Lower lobe of right lung (tissue), 2 donors: ENCODE measurements around the gene MFAP2. TPM values are rescaled to one million over a fixed set of nuclear protein-coding genes. Genes with fewer than 3 reads are reported as not detected.
A peak's percentile ranks its signal among the peaks of the same experiment; 100 is the strongest.

ENCODE experiments used
- ATAC-seq, 2 donors: fragments of 200-7000 bp; cut with Tn5 transposase; one replicate each; pipeline ENCODE4 v1.9.1; 2020 to 2022; ENCODE audit warnings: mild to moderate bottlenecking in 2 of 2, moderate library complexity in 2 of 2
- DNase-seq: peaks from one replicate; pipeline ENCODE4 v3.0.0-alpha.2; 2020
- H3K27ac ChIP-seq: fragments of 200-600 bp; one replicate; pipeline ENCODE4 v1.8.0; 2022
- H3K27me3 ChIP-seq: fragments of 200-600 bp; one replicate; pipeline ENCODE4 v1.8.0; 2022; ENCODE audit warnings: low read depth
- H3K36me3 ChIP-seq: fragments of 200-600 bp; one replicate; pipeline ENCODE4 v1.8.0; 2022; ENCODE audit warnings: mild to moderate bottlenecking
- H3K4me1 ChIP-seq: fragments of 200-600 bp; one replicate; pipeline ENCODE4 v1.8.0; 2022
- H3K4me3 ChIP-seq: fragments of 200-600 bp; one replicate; pipeline ENCODE4 v1.8.0; 2022; ENCODE audit warnings: mild to moderate bottlenecking
- H3K9me3 ChIP-seq: fragments of 200-600 bp; one replicate; pipeline ENCODE4 v1.8.0; 2022
- intact Hi-C: fragments of 100-400 bp; cut with DNase I; formaldehyde crosslinking; loops from one replicate; pipeline ENCODE4 v1.11.0; 2022
- total RNA-seq: library from RNA; stranded (reverse); fragmentation: NEBNext Ultra II Directional; extraction: Animal tissue kit (Norgen Biotek cat#: 25700); gene quantifications from one replicate; pipeline ENCODE4 v1.2.1, GENCODE V29; 2021
- TF ChIP-seq, protein P1 (sequence below): fragments of 200-600 bp; IDR thresholded peaks from one replicate; pipeline ENCODE4 v1.8.0; 2022; ENCODE audit warnings: antibody characterized with exemption, mild to moderate bottlenecking
- donor health status: DM: no; HTN: yes; CAD: no; lungs with severe emphysema.

MFAP2 gene
- total RNA-seq, 1 donor from 2014 or later, result 11.9 TPM

DNA sequence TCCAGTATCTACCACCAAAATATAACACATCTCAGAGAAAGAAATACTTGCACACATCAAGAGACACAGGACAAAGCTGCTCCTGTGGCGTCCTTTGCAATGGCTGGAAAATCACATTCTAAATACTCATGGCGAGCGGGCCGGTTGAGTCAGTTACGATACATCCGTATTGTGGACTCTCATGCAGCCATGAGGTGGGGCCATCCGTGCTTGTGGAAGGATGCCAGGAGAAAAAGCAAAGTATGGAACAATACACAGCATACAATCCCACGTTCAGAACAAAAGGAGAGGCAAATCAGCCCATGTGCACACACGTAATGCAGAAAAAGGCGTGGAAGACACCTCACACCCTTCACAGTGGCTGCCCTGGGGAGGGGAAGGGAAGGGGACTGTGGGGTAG lies 18.2 kb upstream of the MFAP2 start:
- intact Hi-C loops, result no loop called here
- ATAC-seq, result no peak
- peaks cover 80% of the 10 kb centered on the region for H3K36me3 ChIP-seq
- no peak for DNase-seq
- H3K27me3 ChIP-seq, result no peaks in the 10 kb centered on the region
- H3K4me1 ChIP-seq, result no peaks in the 10 kb centered on the region
- H3K4me3 ChIP-seq, result no peak overlapping the region
- TF ChIP-seq, protein P1, sequence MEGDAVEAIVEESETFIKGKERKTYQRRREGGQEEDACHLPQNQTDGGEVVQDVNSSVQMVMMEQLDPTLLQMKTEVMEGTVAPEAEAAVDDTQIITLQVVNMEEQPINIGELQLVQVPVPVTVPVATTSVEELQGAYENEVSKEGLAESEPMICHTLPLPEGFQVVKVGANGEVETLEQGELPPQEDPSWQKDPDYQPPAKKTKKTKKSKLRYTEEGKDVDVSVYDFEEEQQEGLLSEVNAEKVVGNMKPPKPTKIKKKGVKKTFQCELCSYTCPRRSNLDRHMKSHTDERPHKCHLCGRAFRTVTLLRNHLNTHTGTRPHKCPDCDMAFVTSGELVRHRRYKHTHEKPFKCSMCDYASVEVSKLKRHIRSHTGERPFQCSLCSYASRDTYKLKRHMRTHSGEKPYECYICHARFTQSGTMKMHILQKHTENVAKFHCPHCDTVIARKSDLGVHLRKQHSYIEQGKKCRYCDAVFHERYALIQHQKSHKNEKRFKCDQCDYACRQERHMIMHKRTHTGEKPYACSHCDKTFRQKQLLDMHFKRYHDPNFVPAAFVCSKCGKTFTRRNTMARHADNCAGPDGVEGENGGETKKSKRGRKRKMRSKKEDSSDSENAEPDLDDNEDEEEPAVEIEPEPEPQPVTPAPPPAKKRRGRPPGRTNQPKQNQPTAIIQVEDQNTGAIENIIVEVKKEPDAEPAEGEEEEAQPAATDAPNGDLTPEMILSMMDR, result no peak
- no peak overlapping the region for H3K27ac ChIP-seq
- H3K9me3 ChIP-seq, result no peaks in the 10 kb centered on the region

DNA sequence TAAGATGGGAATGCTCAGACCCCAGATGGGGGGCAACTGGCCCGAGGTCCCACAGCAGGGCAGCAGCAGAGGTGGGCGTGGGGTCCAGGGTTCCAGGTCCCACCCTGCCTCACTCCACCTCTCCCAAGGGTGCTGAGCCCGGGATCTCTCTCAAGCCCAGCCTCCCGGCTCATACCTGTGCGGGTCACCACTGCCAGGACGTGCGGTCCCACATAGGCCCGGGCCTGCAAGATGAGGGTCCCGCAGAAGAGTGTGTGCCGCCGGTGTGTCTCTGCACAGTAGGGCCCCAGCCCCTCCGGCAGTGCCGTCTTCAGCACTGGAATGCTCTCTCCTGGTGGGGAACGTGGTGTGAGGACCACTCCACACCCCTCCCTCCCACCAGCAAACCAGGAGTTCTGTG lies 16.4 kb upstream of the MFAP2 start:
- TF ChIP-seq, protein P1, result no peak
- no peaks in the 10 kb centered on the region for H3K4me1 ChIP-seq
- H3K27ac ChIP-seq, result no peak overlapping the region
- intact Hi-C loops, result no loop called here
- peaks cover 81% of the 10 kb centered on the region for H3K36me3 ChIP-seq
- no peak for ATAC-seq
- no peak for DNase-seq
- H3K9me3 ChIP-seq, result no peaks in the 10 kb centered on the region
- H3K27me3 ChIP-seq, result no peaks in the 10 kb centered on the region
- no peak overlapping the region for H3K4me3 ChIP-seq

DNA sequence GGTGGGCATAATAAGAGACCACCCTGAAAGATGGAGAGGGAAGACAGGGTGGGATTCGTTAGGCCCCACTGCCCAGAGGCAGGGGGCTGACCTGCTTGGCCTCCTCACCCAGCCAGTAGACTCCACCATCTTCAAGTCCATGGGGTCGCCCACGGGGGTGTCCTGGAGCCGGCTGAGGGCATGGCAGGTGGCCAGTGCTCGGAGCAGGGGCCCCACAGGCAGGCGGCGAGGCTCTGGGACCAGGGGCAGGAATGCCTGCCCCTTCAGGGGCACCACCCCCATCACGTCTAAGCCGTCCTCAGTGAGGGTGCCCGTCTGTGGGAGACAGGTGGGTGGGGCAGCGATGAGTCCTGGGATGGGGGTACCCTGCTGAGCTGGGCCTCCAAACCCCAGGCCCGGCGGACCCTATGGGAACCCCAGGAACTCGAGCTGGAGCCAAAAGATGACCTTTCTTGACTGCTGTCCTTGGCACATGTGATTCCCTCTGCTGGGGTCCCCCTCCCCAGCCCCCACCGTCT lies 13.2 kb upstream of the MFAP2 start:
- Histone ChIP-seq H3K36me3 (peaks cover 81% of the 10 kb centered on the region), H3K27ac (no peak overlapping the region), H3K27me3 (no peaks in the 10 kb centered on the region), H3K4me1 (no peaks in the 10 kb centered on the region), H3K4me3 (no peak overlapping the region), H3K9me3 (no peaks in the 10 kb centered on the region)
- DNase-seq, result no peak
- no peak for ATAC-seq
- TF ChIP-seq, protein P1, result no peak
- intact Hi-C loops, result no loop called here

DNA sequence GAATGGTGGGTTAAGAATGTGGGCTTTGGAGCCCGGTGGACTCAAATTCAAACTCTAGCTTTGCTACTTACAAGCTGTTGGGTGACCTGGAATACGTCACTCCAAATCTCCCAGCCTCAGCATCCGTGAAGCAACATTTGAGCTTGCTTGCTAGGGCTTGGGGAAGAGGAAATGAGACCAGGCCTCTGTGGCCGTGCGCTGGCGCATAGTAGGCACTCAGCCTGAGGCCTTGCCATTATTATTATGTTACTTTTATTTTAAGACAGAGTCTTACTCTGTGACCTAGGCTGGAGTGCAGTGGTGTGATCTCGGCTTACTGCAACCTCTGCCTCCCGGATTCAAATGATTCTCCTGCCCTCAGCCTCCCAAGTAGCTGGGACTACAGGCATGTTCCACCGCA lies 12.3 kb upstream of the MFAP2 start:
- no peak for ATAC-seq
- no peak overlapping the region for H3K4me3 ChIP-seq
- H3K27ac ChIP-seq, result no peak overlapping the region
- no peaks in the 10 kb centered on the region for H3K27me3 ChIP-seq
- TF ChIP-seq, protein P1, result no peak
- no peak for DNase-seq
- H3K4me1 ChIP-seq, result no peaks in the 10 kb centered on the region
- H3K9me3 ChIP-seq, result no peaks in the 10 kb centered on the region
- H3K36me3 ChIP-seq, result peaks cover 80% of the 10 kb centered on the region
- intact Hi-C loops, result no loop called here

DNA sequence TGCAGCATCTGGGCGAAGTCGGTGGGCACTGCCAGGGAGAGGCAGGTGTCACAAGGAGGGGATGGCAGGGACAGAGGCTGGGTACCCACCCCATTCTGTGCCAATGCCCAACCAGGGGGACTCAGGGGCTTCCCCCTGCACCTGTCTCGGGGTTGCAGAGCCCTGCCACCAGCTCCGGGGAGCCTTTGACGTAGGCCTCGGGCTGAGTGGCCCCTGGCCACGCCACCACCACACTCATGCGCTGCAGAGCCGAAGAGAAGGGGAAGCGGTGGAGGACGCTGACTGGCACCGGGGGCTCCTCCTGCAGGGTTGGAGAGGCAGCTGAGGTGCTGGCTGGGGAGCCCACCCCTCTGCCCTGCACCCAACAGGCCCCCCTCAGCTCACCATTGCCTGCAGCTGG lies 11.7 kb upstream of the MFAP2 start:
- ATAC-seq, result peak in 1 of 2 donors; percentile 5
- Histone ChIP-seq H3K36me3 (peaks cover 81% of the 10 kb centered on the region), H3K27ac (no peak overlapping the region), H3K4me3 (no peak overlapping the region), H3K4me1 (no peaks in the 10 kb centered on the region), H3K27me3 (no peaks in the 10 kb centered on the region), H3K9me3 (no peaks in the 10 kb centered on the region)
- TF ChIP-seq, protein P1, result no peak
- intact Hi-C loops, result no loop called here
- no peak for DNase-seq

DNA sequence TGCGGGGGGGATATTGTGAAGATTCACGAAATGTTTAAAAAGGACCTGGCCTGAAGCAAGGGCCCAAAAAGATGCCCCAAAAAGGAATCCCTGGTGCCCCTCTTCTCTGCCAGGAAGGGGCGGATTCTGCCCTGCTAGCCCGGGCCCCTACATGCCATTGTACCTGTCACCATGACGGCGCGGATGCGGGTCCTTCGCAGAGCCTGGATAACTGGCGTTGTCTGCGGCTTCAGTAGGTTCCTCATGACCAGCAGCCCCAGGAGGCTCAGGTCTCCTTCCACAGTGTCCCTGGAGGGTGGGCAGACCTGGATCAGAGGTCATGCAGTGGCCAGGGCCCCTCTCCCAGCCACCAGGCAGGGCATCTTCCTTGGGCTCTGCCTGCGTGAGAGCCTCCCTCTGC lies 11.2 kb upstream of the MFAP2 start:
- DNase-seq, result no peak
- no peak overlapping the region for H3K4me3 ChIP-seq
- TF ChIP-seq, protein P1, result no peak
- no peaks in the 10 kb centered on the region for H3K4me1 ChIP-seq
- intact Hi-C loops, result no loop called here
- H3K9me3 ChIP-seq, result no peaks in the 10 kb centered on the region
- H3K27me3 ChIP-seq, result no peaks in the 10 kb centered on the region
- ATAC-seq, result no peak
- H3K27ac ChIP-seq, result no peak overlapping the region
- H3K36me3 ChIP-seq, result peaks cover 81% of the 10 kb centered on the region
